MM.1S (cell line): ENCODE measurements around the gene KCNH1.

Experiments used
- EZH2 ChIP-seq: fragments of 300-600 bp; sonication (generic); optimal IDR thresholded peaks from 2 replicates; pipeline ENCODE3; 2017; ENCODE audit warnings: low read depth, mild to moderate bottlenecking, antibody characterized with exemption, low read length, mixed read lengths
- EZH2phosphoT487 ChIP-seq: fragments of 300-600 bp; sonication (generic); IDR thresholded peaks from 2 replicates; pipeline ENCODE4 v1.6.1; 2018; ENCODE audit warnings: antibody characterized with exemption, low read length
- TF ChIP-seq, protein P1 (sequence below): fragments of 300-600 bp; sonication (generic); IDR thresholded peaks from 2 replicates; pipeline ENCODE4 v1.5.1; 2016; ENCODE audit warnings: antibody characterized with exemption, low read length, mixed read lengths

DNA sequence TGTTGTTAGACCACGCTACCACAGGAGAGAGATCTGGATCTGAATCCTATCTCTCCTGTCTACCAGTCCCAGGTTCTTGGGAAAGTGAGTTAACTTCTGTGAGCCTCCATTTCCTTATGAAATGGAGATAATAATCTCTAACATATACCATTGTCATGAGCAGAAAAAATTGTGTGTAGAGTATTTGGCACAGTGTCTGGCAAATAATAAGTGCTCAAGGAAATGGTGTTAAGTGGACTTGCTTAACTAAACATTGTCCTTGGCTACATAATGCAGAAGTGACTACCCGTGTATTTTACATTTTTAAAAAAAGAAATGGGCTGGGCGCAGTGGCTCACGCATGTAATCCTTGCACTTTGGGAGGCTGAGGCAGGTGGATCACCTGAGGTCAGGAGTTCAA is 217.4 kb downstream of the KCNH1 start:
- TF ChIP-seq, protein P1, sequence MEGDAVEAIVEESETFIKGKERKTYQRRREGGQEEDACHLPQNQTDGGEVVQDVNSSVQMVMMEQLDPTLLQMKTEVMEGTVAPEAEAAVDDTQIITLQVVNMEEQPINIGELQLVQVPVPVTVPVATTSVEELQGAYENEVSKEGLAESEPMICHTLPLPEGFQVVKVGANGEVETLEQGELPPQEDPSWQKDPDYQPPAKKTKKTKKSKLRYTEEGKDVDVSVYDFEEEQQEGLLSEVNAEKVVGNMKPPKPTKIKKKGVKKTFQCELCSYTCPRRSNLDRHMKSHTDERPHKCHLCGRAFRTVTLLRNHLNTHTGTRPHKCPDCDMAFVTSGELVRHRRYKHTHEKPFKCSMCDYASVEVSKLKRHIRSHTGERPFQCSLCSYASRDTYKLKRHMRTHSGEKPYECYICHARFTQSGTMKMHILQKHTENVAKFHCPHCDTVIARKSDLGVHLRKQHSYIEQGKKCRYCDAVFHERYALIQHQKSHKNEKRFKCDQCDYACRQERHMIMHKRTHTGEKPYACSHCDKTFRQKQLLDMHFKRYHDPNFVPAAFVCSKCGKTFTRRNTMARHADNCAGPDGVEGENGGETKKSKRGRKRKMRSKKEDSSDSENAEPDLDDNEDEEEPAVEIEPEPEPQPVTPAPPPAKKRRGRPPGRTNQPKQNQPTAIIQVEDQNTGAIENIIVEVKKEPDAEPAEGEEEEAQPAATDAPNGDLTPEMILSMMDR = no peak
- no peak for TF ChIP-seq EZH2
- TF ChIP-seq EZH2phosphoT487 = no peak
